Activated B cell treated with CpG ODN at 0.5 μM for 24 hours (primary cell): ENCODE data around the gene ZC3H12A. TPM values are rescaled to one million over a fixed set of nuclear protein-coding genes. Genes with fewer than 3 reads are reported as not detected.
A peak's percentile ranks its signal among the peaks of the same experiment; 100 is the strongest.

Experiments used
- ATAC-seq: fragments of 200-7000 bp; cut with Tn5 transposase; one replicate; pipeline ENCODE4 v1.10.0; 2021; ENCODE audit warnings: low read depth, mild to moderate bottlenecking, moderate library complexity
- CTCF ChIA-PET: fragments of 350-600 bp; sonication (Branson Sonifier 250); formaldehyde crosslinking; loops from one replicate; lab custom pipeline; 2021; ENCODE audit warnings: antibody characterized with exemption; lab: Charles Lee
- POLR2A ChIA-PET: fragments of 350-600 bp; sonication (Branson Sonifier 250); formaldehyde crosslinking; loops from one replicate; lab custom pipeline; 2021; ENCODE audit warnings: antibody characterized with exemption; lab: Charles Lee
- DNase-seq: peaks from one replicate; pipeline ENCODE4 v3.0.0; 2022
- H3K27ac Mint-ChIP-seq: one replicate; pipeline ENCODE4 v1.8.0; 2020; ENCODE audit warnings: mixed read lengths
- H3K27me3 Mint-ChIP-seq: one replicate; pipeline ENCODE4 v1.8.0; 2021; ENCODE audit warnings: mixed read lengths
- H3K36me3 Mint-ChIP-seq: one replicate; pipeline ENCODE4 v1.8.0; 2021; ENCODE audit warnings: low read depth, mixed read lengths
- H3K4me1 Mint-ChIP-seq: one replicate; pipeline ENCODE4 v1.8.0; 2021; ENCODE audit warnings: mixed read lengths
- H3K4me3 Mint-ChIP-seq: one replicate; pipeline ENCODE4 v1.8.0; 2020; ENCODE audit warnings: mild to moderate bottlenecking, mixed read lengths
- H3K9me3 Mint-ChIP-seq: one replicate; pipeline ENCODE4 v1.8.0; 2020; ENCODE audit warnings: mixed read lengths
- CTCF ChIP-seq: fragments of 200-600 bp; IDR thresholded peaks from one replicate; pipeline ENCODE4 v1.8.0; 2022; ENCODE audit warnings: antibody characterized with exemption, mild to moderate bottlenecking
- intact Hi-C: fragments of 100-400 bp; cut with micrococcal nuclease; formaldehyde crosslinking; loops from one replicate; pipeline ENCODE4 v1.15.1; 2024
- total RNA-seq: library from RNA; stranded (reverse); gene quantifications from 2 replicates; pipeline ENCODE4 v1.2.3, GENCODE V29; 2022

The ZC3H12A gene
- total RNA-seq, 1 donor from 2014 or later: 145 TPM

GRCh38 chr1:37469386-37469785 is 5.0 kb upstream of the ZC3H12A start:
- DNase-seq (no peak), ATAC-seq (no peak)
- CTCF ChIA-PET: interaction anchor here (1.2 kb wide), 1 partner anchor 13 kb away, joined by 6 read pairs; no protein-coding TSS in a partner anchor
- Mint-ChIP-seq H3K27ac (no peak overlapping the region), H3K36me3 (no peaks in the 10 kb centered on the region), H3K9me3 (no peaks in the 10 kb centered on the region), H3K27me3 (peaks cover 6% of the 10 kb centered on the region), H3K4me3 (no peak overlapping the region), H3K4me1 (peaks cover 14% of the 10 kb centered on the region)
- POLR2A ChIA-PET: no interaction called here
- intact Hi-C loops: no loop called here
- no peak for TF ChIP-seq CTCF

- ATAC-seq (no peak), DNase-seq (no peak)
- H3K27me3 Mint-ChIP-seq: peaks cover 6% of the 10 kb centered on the region
- no peak overlapping the region for H3K4me3 Mint-ChIP-seq
- peaks cover 17% of the 10 kb centered on the region for H3K36me3 Mint-ChIP-seq
- intact Hi-C loops: loop anchor here (2.0 to 10.0 kb wide), 4 partner anchors 15 to 1633 kb away; partner anchors contain the start of genes C1orf122 and YRDC
- ChIA-PET CTCF (interaction anchor here (1.4 to 10.1 kb wide), 2 partner anchors 13 to 16 kb away, joined by 3 to 124 read pairs; no protein-coding TSS in a partner anchor), POLR2A (interaction anchor here (0.6 to 7.9 kb wide), 3 partner anchors 10 to 1330 kb away, joined by 3 to 132 read pairs (median 4); no protein-coding TSS in a partner anchor)
- H3K4me1 Mint-ChIP-seq: peaks cover 14% of the 10 kb centered on the region
- H3K27ac Mint-ChIP-seq: no peak overlapping the region
- no peak for TF ChIP-seq CTCF
- H3K9me3 Mint-ChIP-seq: no peaks in the 10 kb centered on the region
Measured at GRCh38 chr1:37471345-37472231, 2.8 kb upstream of the ZC3H12A start.

GRCh38 chr1:37472281-37472680 is 2.1 kb upstream of the ZC3H12A start:
- ChIA-PET CTCF (interaction anchor here (1.4 to 10.1 kb wide), 2 partner anchors 13 to 16 kb away, joined by 3 to 124 read pairs; no protein-coding TSS in a partner anchor), POLR2A (interaction anchor here (1.2 to 7.9 kb wide), 2 partner anchors 9 to 14 kb away, joined by 4 to 132 read pairs; no protein-coding TSS in a partner anchor)
- no peak for DNase-seq
- peaks cover 24% of the 10 kb centered on the region for H3K36me3 Mint-ChIP-seq
- H3K27ac Mint-ChIP-seq: no peak overlapping the region
- H3K9me3 Mint-ChIP-seq: no peaks in the 10 kb centered on the region
- TF ChIP-seq CTCF: no peak
- no peak for ATAC-seq
- no peak overlapping the region for H3K4me3 Mint-ChIP-seq
- H3K27me3 Mint-ChIP-seq: peaks cover 6% of the 10 kb centered on the region
- H3K4me1 Mint-ChIP-seq: peaks cover 18% of the 10 kb centered on the region
- intact Hi-C loops: loop anchor here (2.0 to 10.0 kb wide), 4 partner anchors 15 to 1633 kb away; partner anchors contain the start of genes C1orf122 and YRDC

- ChIA-PET POLR2A (interaction anchor here (1.1 to 7.9 kb wide), 2 partner anchors 13 to 42 kb away, joined by 4 to 132 read pairs; partner anchors contain the start of gene MEAF6), CTCF (interaction anchor here (1.8 to 10.1 kb wide), 2 partner anchors 15 to 17 kb away, joined by 7 to 124 read pairs; no protein-coding TSS in a partner anchor)
- ATAC-seq (no peak), DNase-seq (no peak)
- TF ChIP-seq CTCF: no peak
- Mint-ChIP-seq H3K4me1 (peaks cover 24% of the 10 kb centered on the region), H3K4me3 (peak overlapping the region; percentile 85), H3K27ac (no peak overlapping the region), H3K9me3 (no peaks in the 10 kb centered on the region), H3K27me3 (peaks cover 6% of the 10 kb centered on the region), H3K36me3 (peaks cover 30% of the 10 kb centered on the region)
- intact Hi-C loops: loop anchor here (2.0 to 10.0 kb wide), 4 partner anchors 14 to 1632 kb away; partner anchors contain the start of genes C1orf122 and YRDC
Measured at GRCh38 chr1:37472994-37473393, 1.4 kb upstream of the ZC3H12A start.
